GM21515 (cell line): Measurements from ENCODE around the gene TFCP2L1.

Experiments
- ATAC-seq: cut with Tn5 transposase; IDR thresholded peaks from one replicate; pipeline ENCODE4 v1.9.1; 2021; ENCODE audit not compliant: unreplicated experiment

TFCP2L1 gene

GRCh38 chr2:121243821-121244460, 41.1 kb downstream of the TFCP2L1 start:
- no peak for ATAC-seq

GRCh38 chr2:121242976-121243375, 42.0 kb downstream of the TFCP2L1 start:
- ATAC-seq: no peak

GRCh38 chr2:121242175-121242875, 42.7 kb downstream of the TFCP2L1 start:
- no peak for ATAC-seq

GRCh38 chr2:121241466-121241865, 43.5 kb downstream of the TFCP2L1 start:
- ATAC-seq: no peak

GRCh38 chr2:121240436-121240835, 44.6 kb downstream of the TFCP2L1 start:
- no peak for ATAC-seq

- ATAC-seq: no peak
These were observed 45.0 kb downstream of the TFCP2L1 start for GRCh38 chr2:121239969-121240368.

- ATAC-seq: no peak
These were observed 45.5 kb downstream of the TFCP2L1 start for GRCh38 chr2:121239471-121239870.

- ATAC-seq: no peak
These were observed 46.2 kb downstream of the TFCP2L1 start for GRCh38 chr2:121238828-121239227.

GRCh38 chr2:121237980-121238665, 46.9 kb downstream of the TFCP2L1 start:
- no peak for ATAC-seq

GRCh38 chr2:121237336-121237979, 47.5 kb downstream of the TFCP2L1 start:
- no peak for ATAC-seq

GRCh38 chr2:121236650-121237180, 48.3 kb downstream of the TFCP2L1 start:
- no peak for ATAC-seq

- ATAC-seq: no peak
These were observed 48.8 kb downstream of the TFCP2L1 start for GRCh38 chr2:121236101-121236640.

- ATAC-seq: no peak
These were observed 49.5 kb downstream of the TFCP2L1 start for GRCh38 chr2:121235542-121235941.

- ATAC-seq: no peak
These were observed 50.2 kb downstream of the TFCP2L1 start for GRCh38 chr2:121234791-121235190.

GRCh38 chr2:121234144-121234543, 50.9 kb downstream of the TFCP2L1 start:
- no peak for ATAC-seq

GRCh38 chr2:121233486-121234110, 51.4 kb downstream of the TFCP2L1 start:
- no peak for ATAC-seq

GRCh38 chr2:121232626-121233265, 52.3 kb downstream of the TFCP2L1 start:
- ATAC-seq: no peak

GRCh38 chr2:121231385-121232000, 53.5 kb downstream of the TFCP2L1 start:
- no peak for ATAC-seq

- ATAC-seq: no peak
These were observed 56.5 kb downstream of the TFCP2L1 start for GRCh38 chr2:121228521-121228920.
